NCI-H146 (cell line): ENCODE results near the gene G2E3.
"Not testable (repeated sequence)": the region's sequence is repeated elsewhere in the genome, so short reads cannot be mapped to it uniquely, and the experiment has no call there.

Experiments
- DNase-seq: peaks from one replicate; lab custom pipeline; 2025; lab: John Stamatoyannopoulos, UW

G2E3 gene

DNA sequence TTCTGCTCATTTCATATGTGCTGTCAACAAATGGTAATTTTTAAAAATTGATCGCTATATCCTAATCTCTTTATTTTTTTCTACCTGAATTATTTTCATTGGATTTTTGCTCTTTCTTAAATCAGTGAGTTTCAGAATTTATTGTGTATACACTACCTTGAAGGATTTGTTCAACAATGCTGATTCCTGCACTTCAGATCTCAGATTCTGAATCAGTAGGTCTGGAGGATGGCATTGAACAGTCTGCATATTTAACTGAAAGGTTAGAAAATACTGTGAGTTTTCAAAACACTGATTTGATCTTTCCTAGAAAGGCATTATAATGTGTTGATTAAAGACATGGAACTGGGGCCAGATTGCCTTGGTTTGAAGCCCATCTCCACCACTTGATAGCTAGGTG, 1.6 kb downstream of the G2E3 start:
- DNase-seq, result no peak

DNA sequence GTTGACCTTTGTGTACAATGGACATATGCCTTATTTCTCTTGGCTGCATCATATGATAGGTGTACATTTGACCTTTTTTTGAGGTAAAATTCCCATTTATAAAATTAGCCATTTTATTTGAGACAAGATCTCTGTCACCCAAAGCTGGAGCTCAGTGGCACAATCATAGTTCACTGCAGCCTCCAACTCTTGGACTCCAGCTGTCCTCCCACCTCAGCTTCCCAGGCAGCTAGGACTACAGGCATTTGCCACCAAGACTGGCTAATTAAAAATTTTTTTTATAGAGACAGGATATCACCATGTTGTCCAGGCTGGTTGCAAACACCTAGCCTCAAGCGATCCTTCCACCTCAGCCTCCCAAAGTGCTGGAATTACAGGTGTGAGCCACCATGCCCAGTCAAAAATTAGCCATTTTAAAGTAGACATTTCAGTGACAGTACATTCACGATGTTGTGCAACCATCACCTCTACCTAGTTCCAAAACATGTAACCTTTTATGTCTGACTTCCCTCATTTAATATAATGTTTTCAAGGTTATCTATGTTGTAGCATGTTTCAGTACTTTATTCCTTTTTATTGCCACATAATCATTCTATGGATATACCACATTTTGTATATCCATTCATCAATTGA, 5.4 kb downstream of the G2E3 start:
- DNase-seq, result no peak

- DNase-seq, result no peak
These were observed 5.9 kb downstream of the G2E3 start for GRCh38 chr14:30564868-30565248.

DNA sequence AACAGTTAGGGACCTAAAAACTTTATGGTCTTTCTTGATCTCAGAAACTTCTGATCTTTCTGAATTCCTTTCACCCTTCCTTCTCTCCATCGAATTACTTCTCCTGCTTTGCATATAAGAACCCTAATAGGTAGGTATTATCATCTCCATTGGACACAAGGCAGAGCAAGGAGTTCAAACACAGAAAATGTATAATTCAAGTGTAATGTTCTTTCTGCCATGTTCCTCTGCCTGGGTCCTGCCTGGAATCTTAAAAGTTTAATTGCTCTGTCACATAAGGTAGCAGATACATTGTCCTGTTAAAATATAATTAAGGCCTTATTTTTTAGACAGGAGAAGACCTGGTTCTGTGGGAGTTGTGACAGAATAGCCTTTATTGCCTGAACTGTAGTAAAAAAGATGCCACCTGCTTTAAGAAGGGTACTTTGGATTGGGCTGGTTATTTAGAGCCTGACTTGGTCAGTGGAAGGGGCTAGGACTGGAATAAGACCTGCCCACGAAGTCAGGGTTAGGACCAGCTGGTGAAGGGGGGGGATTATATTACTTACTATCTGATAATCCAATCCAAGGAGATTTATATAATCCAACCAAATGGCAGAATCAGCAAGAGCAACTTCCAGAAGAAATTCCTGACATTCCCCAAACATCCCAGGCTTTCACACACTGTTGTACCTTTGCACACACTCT, 10.4 kb downstream of the G2E3 start:
- no peak for DNase-seq

DNA sequence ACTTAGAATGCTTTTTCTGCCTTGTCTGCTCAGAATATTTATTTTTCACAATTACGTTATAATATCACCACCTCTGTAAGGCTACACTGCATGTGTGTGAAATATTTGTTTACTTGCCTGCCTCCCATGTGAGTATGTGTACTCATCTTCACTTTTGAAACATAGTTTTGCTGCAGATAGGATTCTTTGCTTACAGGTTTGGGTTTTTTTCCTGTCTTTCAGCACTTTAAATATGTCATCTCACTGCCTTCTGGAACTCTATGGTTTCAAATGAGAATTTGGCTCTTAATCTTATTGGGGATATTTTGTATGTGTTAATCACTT, 10.9 kb downstream of the G2E3 start:
- DNase-seq, result no peak

GRCh38 chr14:30572237-30572636, 13.3 kb downstream of the G2E3 start:
- DNase-seq, result peak; percentile 0

DNA sequence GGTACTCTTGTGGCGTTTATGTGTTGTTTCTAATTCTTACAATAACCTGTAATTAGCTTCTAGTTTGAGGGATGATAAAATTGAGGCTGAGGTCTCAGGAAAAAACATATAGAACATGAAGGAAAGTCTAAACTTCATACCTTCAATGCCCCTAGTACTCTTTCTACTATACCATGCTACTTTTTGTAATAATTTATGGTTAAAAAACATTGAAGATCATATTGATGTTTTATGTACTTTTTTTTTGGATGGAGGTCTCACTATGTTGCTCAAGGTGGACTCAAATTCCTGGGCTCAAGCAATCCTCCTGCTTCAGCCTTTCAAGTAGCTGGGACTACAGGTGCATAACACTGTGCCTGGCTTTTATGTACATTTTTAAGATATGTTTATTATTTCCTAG, 13.8 kb downstream of the G2E3 start:
- no peak for DNase-seq

GRCh38 chr14:30573226-30573814, 14.4 kb downstream of the G2E3 start:
- DNase-seq, result no peak

DNA sequence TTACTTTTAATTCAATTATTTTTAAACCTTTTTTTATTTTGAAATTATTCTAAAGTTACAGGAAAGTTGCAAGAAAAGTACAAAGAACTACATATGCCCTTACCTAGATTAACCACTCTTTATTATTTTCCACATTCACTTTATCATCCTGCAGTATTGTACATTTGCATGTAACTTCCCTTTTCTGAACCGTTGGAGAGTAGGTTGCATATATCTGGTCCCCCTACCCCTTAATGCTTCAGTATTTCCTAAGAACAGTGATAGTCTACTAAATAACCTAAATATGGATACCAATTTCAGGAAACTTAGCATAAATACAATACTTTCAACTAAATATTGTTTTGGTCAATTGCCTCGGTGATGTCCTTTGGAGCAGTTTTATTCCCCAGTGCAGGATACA, 15.0 kb downstream of the G2E3 start:
- no peak for DNase-seq

DNA sequence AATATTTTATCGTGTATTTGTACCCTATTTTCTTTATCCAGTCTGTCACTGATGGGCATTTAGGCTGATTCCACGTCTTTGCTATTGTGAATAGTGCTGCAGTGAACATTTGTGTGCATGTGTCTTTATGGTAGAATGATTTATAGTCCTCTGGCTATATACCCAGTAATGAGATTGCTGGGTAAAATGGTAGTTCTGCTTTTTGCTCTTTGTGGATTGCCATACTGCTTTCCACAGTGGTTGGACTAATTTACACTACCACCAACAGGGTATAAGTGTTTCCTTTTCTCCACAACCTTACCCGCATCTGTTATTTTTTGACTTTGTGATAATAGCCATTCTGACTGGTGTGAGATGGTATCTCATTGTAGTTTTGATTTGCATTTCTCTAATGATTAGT, 15.8 kb downstream of the G2E3 start:
- peak; percentile 0 for DNase-seq

- DNase-seq, result not testable (repeated sequence)
These were observed 17.4 kb downstream of the G2E3 start for GRCh38 chr14:30576333-30576732.

DNA sequence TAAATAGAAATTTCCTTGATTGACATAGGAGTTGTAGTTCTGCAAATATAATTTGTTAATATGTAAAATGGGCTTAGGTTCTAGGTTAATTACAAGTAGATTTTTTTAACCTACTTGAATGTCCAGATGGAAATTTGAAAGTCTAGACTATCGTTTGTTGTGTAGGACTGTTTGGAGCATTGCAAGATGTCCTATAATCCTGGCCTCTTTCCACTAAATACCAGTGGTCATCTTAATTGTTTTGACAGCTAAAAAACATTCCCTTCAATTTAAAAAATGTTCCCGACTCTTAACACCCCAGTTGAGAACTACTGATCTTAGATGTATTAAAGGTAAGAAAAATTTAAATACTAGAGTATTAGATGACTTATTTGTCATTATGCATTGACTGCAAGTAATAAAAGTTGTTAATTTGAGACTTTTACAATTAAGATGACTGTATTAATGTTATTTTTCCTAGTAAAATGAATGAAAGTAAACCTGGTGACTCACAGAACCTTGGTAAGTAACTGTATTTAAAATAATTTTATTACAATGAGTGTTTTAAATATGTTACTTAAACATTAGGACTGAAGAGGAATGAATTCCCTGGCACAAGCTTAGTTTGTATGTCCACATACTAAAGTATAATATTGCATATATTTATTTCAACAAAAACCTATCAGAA, 21.8 kb downstream of the G2E3 start:
- DNase-seq, result no peak

DNA sequence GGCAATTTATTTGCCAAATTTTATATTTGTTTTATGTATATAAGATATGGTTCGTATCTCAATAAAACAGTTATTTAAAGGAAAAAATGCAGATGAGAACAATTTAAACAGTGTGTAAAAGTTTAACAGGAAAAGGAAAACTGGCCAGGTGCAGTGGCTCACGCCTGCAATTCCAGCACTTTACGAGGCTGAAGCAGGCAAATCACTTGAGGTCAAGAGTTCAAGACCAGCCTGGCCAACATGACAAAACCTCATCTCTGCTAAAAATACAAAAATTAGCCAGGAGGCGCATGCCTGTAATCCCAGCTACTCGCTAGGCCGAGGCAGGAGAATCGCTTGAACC, 22.3 kb downstream of the G2E3 start:
- no peak for DNase-seq

GRCh38 chr14:30582376-30582775, 23.4 kb downstream of the G2E3 start:
- no peak for DNase-seq

GRCh38 chr14:30584058-30584630, 25.2 kb downstream of the G2E3 start:
- DNase-seq, result no peak

GRCh38 chr14:30585204-30585603, 26.2 kb downstream of the G2E3 start:
- DNase-seq, result no peak

DNA sequence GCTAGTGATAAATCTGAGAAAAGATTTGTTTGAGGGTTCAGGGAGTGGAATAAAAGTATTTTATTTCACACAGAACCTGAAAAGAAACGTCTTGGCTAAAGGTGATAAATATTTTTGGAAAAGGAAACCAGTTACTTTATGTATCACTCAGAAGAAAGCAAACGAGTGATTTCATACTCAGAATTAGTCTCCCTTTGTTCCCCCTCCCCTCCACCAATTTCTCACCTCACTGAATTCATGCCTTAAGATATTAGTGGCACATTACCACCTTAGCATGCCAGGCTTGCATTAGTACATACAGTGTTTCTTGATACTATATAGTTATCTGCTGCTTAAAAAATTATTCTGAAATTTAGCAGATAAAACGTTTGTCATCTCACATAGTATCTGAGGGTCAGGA, 28.2 kb downstream of the G2E3 start:
- no peak for DNase-seq

- no peak for DNase-seq
These were observed 29.9 kb downstream of the G2E3 start for GRCh38 chr14:30588873-30589272.

GRCh38 chr14:30596935-30597334, 38.0 kb downstream of the G2E3 start:
- no peak for DNase-seq

DNA sequence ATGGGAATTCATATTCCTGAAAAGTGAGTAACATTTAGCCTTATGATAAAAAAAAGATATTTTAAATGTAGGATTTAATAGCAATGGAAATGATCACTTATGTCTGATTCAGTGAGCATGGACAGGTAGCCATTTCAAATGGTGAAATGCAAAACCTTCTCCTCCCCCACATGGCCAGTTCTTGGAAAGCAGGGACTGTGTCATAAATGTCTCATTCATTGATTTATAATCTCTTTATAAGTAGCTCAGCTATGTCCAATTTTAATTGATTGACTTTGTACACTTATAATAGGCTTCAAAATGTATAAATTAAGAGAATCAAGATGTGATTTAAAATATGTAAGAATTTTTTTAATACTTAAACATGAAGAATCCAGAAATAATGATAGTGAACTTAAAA, 38.5 kb downstream of the G2E3 start:
- DNase-seq, result no peak

- no peak for DNase-seq
These were observed 42.3 kb downstream of the G2E3 start for GRCh38 chr14:30600922-30601918.

DNA sequence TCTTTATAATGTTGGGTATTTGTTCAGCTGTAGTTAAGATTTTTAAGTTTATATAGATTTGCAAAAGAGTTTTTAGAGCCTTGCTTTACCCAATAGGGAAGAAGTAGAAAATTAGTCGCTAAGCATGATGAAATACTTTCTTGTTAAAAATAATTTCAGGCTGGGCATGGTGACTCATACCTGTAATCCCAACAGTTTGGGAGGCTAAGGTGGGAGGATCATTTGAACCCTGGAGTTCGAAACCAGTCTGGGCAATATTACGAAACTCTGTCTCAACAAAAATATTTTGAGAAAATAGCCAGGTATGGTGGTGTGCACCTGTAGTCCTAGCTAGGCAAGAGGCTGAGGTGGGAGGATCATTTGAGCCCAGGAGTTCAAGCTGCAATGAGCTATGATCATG, 44.4 kb downstream of the G2E3 start:
- no peak for DNase-seq
